Measurements from ENCODE around the gene UQCC2. TPM values are rescaled to one million over a fixed set of nuclear protein-coding genes. Genes with fewer than 3 reads are reported as not detected.
A peak's percentile ranks its signal among the peaks of the same experiment; 100 is the strongest.

Gene UQCC2
- total RNA-seq, 1 donor from 2014 or later, result 98.8 TPM

DNA sequence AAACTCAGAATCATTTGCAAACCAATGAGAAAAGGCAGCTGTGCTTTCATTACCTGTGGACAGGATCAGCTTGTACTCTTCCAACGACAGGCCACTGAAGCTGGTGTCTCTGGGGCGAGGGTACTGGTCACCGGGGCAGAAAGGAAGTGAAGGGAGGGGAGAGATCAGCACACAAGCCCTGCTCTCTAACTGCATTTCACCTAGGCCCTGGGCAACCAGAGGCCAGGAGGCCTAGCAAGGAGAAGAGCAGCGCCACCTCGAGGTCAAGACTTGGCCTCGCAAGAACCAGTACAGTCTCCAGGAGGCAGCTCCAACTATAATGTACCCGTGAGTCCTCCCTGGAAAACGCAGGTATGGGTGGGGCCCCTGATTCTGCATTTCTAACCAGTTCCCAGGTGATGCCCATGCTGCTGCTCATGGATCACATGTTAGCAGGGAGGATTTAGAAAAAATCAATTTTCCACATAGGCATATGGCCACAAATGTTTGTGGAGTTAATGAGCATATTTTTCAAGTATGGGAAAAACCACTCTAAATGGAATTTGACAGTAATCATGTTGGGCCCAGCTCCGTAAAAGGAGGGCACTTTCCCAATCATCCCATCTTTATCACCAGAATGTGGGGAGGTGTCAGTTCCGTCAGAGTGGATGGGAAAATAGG lies 11.0 kb downstream of the UQCC2 start:
- Mint-ChIP-seq H3K4me1 (ENCODE audit: unreplicated experiment) (peaks cover 34% of the 10 kb centered on the region), H3K27me3 (no peaks in the 10 kb centered on the region), H3K27ac (peak overlapping the region; percentile 67), H3K4me3 (no peak overlapping the region), H3K9me3 (no peaks in the 10 kb centered on the region), H3K36me3 (peaks cover 3% of the 10 kb centered on the region)
- no peak for DNase-seq (ENCODE audit: extremely low spot score, unreplicated experiment)
- TF ChIP-seq, protein P1, sequence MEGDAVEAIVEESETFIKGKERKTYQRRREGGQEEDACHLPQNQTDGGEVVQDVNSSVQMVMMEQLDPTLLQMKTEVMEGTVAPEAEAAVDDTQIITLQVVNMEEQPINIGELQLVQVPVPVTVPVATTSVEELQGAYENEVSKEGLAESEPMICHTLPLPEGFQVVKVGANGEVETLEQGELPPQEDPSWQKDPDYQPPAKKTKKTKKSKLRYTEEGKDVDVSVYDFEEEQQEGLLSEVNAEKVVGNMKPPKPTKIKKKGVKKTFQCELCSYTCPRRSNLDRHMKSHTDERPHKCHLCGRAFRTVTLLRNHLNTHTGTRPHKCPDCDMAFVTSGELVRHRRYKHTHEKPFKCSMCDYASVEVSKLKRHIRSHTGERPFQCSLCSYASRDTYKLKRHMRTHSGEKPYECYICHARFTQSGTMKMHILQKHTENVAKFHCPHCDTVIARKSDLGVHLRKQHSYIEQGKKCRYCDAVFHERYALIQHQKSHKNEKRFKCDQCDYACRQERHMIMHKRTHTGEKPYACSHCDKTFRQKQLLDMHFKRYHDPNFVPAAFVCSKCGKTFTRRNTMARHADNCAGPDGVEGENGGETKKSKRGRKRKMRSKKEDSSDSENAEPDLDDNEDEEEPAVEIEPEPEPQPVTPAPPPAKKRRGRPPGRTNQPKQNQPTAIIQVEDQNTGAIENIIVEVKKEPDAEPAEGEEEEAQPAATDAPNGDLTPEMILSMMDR (conservative IDR thresholded peaks at IDR 0.05), result peak; percentile 83

DNA sequence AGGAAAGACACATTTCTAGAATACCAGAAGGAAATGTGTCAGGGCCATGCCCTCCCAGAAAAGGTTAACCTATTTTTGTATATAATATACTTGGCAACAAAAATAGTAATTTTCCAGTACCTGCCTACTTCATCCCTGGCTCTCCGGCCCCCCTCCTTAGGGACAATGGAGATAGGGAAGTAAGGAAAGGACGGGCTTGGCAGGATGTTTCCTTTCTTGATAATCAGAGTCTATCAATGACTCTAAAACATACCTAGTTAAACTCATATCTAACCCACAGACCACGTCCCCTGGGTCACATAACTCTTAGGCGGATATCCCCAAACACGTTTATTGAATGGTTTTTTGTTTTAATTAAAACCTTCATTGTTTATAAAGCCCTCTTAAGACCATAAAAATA lies 11.8 kb downstream of the UQCC2 start:
- Mint-ChIP-seq H3K9me3 (no peaks in the 10 kb centered on the region), H3K27ac (no peak overlapping the region), H3K4me3 (no peak overlapping the region), H3K27me3 (no peaks in the 10 kb centered on the region), H3K36me3 (peaks cover 3% of the 10 kb centered on the region), H3K4me1 (ENCODE audit: unreplicated experiment) (peaks cover 34% of the 10 kb centered on the region)
- TF ChIP-seq, protein P1 (conservative IDR thresholded peaks at IDR 0.05), result no peak
- no peak for DNase-seq (ENCODE audit: extremely low spot score, unreplicated experiment)

DNA sequence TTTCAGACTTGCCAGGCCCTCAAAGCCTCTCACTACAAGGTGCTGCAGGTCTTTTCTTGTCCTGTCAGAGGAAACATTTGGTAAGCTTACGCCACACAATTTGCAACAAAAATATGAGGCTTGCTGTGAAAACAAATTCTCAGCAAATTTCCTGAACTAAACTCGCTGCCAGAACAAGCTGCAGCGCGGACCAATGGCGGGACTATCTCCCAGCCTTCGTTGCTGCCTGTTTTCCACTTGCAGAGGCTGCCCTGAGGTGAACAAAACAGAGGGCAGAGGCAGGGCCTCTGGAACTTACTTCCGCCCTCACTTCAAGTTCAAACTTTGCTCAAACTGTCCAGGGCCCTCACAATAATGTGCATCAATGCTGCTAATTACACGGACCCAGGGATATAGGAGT lies 12.4 kb downstream of the UQCC2 start:
- H3K4me1 Mint-ChIP-seq (ENCODE audit: unreplicated experiment), result peaks cover 34% of the 10 kb centered on the region
- no peak overlapping the region for H3K4me3 Mint-ChIP-seq
- no peak for DNase-seq (ENCODE audit: extremely low spot score, unreplicated experiment)
- H3K36me3 Mint-ChIP-seq, result peaks cover 3% of the 10 kb centered on the region
- H3K27ac Mint-ChIP-seq, result no peak overlapping the region
- TF ChIP-seq, protein P1 (conservative IDR thresholded peaks at IDR 0.05), result no peak
- H3K27me3 Mint-ChIP-seq, result no peaks in the 10 kb centered on the region
- H3K9me3 Mint-ChIP-seq, result no peaks in the 10 kb centered on the region

DNA sequence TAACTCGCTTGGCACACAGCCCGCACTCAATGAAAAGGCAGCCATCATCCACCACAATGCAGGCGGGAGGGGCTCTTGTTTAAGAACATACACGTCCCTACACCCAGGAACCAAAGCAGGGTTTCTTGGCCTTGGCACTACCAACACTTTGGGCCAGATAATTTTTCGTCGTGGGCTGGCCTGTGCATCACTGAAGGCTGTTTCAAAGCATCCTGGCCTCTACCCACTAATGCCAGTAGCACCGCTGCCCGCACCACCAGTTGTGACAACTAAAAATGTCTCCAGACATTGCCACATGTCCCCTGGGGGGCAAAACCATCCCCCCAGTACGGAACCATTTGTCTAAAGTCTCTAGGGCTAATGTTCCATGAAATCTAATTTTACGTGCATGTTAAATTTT lies 13.0 kb downstream of the UQCC2 start:
- DNase-seq (ENCODE audit: extremely low spot score, unreplicated experiment), result no peak
- Mint-ChIP-seq H3K36me3 (peaks cover under 1% of the 10 kb centered on the region), H3K9me3 (no peaks in the 10 kb centered on the region), H3K27me3 (no peaks in the 10 kb centered on the region), H3K4me3 (no peak overlapping the region), H3K4me1 (ENCODE audit: unreplicated experiment) (peaks cover 34% of the 10 kb centered on the region), H3K27ac (no peak overlapping the region)
- TF ChIP-seq, protein P1 (conservative IDR thresholded peaks at IDR 0.05), result no peak

DNA sequence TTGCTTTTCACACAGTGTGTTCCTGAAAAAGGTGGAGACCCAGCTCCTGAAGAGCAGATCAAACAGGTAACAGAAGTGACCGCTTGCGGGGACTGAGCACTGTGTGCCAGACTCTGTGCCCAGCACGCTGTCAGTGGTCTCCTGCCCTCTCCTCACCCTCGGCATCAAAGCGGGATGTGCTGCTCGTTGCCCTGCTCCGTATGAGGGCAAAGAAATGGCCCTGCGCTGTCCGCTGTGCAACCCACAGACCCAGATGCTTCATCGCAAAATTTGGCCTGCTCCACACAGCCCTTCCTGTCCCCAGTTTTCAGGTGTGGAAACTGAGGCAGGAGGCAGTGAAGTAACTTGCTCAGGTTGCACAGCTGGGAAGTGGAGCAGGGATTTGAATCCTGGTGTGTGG lies 13.7 kb downstream of the UQCC2 start:
- no peak for DNase-seq (ENCODE audit: extremely low spot score, unreplicated experiment)
- H3K36me3 Mint-ChIP-seq, result no peaks in the 10 kb centered on the region
- H3K9me3 Mint-ChIP-seq, result no peaks in the 10 kb centered on the region
- peaks cover 33% of the 10 kb centered on the region for H3K4me1 Mint-ChIP-seq (ENCODE audit: unreplicated experiment)
- H3K4me3 Mint-ChIP-seq, result no peak overlapping the region
- TF ChIP-seq, protein P1 (conservative IDR thresholded peaks at IDR 0.05), result no peak
- no peaks in the 10 kb centered on the region for H3K27me3 Mint-ChIP-seq
- H3K27ac Mint-ChIP-seq, result no peak overlapping the region
